Activated CD8-positive, alpha-beta memory T cell treated with anti-CD3 and anti-CD28 coated beads for 48 hours (primary cell): ENCODE measurements around the gene KCNG4.

ENCODE experiments used
- DNase-seq, 3 experiments: peaks; one replicate each; pipeline ENCODE4 v3.0.0-alpha.2; 2020; ENCODE audit warnings: low read depth in 2 of 3, low spot score in 2 of 3

KCNG4 gene, protein sequence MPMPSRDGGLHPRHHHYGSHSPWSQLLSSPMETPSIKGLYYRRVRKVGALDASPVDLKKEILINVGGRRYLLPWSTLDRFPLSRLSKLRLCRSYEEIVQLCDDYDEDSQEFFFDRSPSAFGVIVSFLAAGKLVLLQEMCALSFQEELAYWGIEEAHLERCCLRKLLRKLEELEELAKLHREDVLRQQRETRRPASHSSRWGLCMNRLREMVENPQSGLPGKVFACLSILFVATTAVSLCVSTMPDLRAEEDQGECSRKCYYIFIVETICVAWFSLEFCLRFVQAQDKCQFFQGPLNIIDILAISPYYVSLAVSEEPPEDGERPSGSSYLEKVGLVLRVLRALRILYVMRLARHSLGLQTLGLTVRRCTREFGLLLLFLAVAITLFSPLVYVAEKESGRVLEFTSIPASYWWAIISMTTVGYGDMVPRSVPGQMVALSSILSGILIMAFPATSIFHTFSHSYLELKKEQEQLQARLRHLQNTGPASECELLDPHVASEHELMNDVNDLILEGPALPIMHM

GRCh38 chr16:84239909-84240308 is at the start of gene KCNG4:
Gene KCNG4 (minus strand): TSS chr16:84240012. CDS start chr16:84237485, 2,527 bp downstream.
- no peak for DNase-seq

DNA sequence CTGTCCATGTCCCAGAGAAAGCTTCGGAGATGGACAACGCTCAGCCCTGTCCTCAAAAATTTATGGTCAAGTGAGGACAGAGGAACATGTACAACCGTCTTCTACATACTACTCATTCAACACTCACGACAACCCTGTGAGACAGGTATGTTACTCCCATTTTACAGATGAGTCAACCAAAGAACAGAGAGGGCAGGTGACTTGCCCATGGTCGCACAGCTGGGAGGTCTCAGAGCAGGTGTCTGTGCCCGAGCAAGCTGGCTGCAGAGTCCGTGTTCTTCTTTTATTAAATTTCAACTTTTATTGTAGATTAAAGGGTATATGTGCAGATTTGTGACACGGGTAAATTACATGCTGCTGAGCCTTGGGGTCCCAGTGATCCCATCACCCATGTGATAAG is 49.1 kb upstream of the KCNG4 start:
- DNase-seq: no peak

GRCh38 chr16:84286578-84287240 is 46.9 kb upstream of the KCNG4 start:
- no peak for DNase-seq

DNA sequence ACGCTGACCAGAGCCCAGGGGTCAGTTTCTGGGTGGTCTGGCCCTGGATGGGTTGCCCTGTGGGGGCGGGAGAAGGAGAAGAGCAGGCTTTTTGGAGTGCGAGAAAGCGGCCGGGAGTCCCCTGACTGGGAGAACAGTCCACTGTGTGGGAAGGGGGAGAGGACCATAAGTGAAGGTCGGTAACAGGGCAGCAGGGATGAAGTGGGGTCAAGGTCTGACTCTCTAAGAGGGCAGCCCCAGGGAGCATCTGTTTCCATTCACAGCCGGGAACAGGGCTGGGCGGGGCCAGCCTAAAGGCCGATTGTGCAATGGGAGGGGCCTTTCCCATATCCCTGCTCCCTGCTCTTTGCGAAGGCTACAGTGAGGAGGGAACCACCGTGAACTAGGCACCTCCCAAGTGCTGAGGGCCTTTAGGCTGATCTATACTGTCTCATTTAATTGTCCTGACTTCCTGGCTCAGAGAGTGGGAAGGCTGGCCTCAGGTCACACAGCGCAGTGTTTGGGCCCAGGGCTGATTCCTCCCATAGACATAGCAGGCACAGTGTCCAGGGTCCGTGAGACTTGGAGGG is 44.4 kb upstream of the KCNG4 start:
- DNase-seq: no peak

DNA sequence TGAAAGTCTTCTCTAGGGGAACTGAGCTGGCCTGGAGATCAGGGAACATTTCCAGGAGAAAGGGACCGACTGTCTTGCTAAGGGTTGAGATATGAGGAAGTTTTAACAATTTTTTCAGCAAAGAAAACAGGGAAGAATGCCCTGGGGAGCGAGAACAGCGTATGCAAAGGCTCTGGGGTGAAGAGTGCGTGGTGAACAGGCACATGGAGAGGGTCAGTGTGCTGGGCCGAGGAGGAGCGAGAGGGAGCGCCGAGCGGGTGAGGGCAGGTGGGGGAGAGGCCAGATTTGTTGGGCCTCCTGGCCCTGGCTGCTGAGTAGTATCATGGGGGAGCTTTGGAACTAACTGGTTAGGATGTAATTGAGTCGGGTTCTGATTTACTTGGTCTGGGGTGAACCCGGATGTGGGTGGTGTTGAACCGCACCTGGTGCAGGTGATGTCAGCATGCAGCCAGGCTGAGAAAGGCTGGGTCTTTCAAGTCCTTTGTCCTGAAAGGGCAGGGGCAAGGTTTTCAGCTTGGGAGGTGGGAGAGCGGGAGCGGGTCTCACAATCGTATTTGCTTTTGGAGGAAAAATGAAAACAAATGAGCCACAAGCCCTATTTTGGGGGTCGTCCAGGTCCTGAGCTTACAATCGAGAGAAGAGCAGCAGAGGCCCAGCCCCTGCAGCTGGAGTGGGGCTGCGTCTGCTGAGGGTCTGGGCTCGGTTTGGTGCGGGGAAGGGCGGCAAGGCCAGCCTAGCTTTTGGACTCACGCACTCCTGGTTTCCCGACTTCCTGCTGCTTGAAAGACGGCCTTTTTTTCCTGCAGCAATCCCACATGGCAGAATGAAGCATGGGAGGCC is 43.7 kb upstream of the KCNG4 start:
- DNase-seq: no peak

DNA sequence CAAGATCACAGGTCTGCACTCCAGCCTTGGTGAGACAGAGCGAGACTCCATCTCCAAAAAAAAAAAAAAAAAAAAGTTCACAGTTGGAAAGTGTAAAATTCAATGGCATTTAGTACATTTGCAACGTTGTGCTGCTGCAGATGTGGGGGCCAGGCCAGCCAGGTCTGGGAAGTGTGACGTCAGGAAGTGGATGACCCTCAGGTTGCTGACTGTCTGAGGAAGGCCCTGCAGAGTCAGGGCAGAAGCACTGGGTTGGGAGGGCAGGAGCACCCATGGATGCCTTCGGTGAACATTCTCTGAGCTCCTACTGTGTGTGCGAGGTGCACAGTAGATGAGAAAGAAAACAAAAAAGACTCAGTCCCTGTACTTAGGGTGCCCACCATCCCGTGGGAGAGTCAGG is 42.7 kb upstream of the KCNG4 start:
- no peak for DNase-seq

GRCh38 chr16:84281074-84281473 is 41.3 kb upstream of the KCNG4 start:
- no peak for DNase-seq

GRCh38 chr16:84279881-84280280 is 40.1 kb upstream of the KCNG4 start:
- DNase-seq: no peak

- no peak for DNase-seq
These were observed 39.2 kb upstream of the KCNG4 start for GRCh38 chr16:84278968-84279367.

- DNase-seq: no peak
These were observed 38.5 kb upstream of the KCNG4 start for GRCh38 chr16:84278333-84278732.

GRCh38 chr16:84277244-84277823 is 37.5 kb upstream of the KCNG4 start:
- peak; percentile 20 to 73 (median 47) for DNase-seq

GRCh38 chr16:84275585-84276151 is 35.9 kb upstream of the KCNG4 start:
- DNase-seq: no peak

- DNase-seq: no peak
These were observed 34.7 kb upstream of the KCNG4 start for GRCh38 chr16:84274515-84274914.

DNA sequence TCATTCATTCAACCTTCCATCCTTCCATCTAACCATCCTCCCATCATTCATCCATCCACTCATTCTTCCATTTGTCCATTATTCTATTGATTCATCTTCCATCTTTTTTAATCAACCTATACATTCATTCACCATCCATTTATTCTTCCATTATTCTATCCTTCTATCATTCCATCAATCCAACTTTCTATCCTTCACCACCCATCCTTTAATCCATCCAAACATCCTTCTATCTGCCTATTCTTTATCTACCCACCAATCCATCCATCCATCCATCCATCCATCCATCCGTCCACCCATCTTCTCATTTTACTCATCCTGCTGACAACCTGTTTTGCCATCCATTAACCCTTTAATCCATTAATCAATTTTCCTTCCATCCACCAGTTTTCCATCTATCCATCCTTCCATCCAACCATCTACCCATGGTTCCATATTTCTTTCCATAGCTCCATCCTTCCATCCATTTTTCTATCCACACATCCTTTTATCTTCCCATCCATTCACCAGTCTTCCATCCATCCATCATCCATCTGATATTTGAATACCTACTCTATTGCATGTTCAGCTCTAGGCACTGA is 33.0 kb upstream of the KCNG4 start:
- DNase-seq: no peak

DNA sequence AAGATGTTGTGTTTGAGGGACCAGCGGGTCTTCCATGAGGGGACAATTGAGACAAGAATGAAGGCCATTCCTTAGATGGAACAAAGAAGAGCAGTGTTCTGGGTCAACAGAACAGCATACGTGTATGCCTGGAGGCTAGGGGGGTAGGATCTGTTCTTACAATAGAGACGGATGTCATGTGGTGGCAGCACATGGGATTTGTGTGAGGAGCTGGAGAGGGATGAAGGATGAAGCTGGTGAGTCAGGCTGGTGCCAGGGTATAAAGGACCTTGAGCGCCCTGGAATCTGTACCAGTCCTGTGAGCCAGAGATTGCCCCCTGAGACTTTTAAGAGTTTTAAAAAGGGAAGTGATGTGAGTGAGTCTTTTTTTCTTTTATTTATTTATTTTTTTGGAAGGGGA is 32.1 kb upstream of the KCNG4 start:
- DNase-seq: no peak

GRCh38 chr16:84271037-84271436 is 31.2 kb upstream of the KCNG4 start:
- no peak for DNase-seq

DNA sequence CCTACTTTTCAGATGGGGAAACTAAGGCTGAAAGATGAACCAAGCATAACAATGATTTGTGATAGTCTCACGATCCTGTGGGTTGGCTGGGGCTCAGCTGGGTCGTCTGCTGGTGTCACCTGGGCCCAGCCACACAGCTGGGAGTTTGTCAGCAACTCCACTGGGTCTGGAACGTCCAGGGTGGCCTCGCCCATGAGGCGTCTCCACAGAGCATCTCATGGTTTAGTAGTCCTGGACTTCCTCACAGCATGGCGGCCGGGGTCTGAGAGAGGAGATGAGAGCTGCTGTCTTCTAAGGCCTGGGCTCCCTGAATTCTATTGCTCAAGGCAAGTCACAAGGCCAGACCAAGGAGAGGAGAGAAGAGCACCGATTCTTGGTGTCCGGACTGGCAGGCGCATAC is 30.7 kb upstream of the KCNG4 start:
- DNase-seq: no peak

- no peak for DNase-seq
These were observed 30.3 kb upstream of the KCNG4 start for GRCh38 chr16:84270071-84270470.

DNA sequence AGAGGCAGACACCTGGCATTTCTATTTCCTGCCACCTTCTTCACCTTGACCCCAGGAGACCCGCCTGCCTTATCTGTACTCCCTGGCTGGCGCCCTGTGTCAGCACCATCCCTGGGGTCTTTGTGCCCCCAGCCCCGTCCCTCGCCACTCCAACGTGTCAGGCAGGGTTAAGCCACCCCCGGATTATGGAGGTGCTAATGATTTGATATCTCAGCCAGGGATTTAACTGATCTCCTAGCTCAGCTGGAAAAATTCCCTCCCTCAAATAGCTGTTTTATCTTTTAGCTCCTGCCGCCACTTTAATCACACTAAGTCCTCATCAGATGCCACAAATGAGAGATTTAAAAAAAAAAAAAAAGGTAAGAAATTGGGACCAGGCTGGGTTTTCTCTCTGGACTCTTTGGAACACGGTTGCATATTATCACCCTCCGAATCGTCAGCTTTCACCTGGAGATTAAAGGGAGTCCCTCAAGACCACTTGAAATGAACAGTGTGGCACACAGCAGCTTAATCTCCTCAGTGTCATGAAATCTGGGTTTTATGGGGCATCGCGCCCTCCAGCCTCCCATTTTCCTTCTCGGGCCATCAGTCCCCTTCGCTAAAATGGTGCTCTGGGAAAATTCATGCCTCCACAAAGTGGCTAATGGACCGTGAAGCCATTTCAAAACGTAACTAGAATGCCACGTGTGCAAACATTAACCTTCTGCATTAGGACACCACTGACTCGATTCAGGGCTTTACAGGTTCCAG is 28.7 kb upstream of the KCNG4 start:
- DNase-seq: no peak
